ENCODE data around the gene NWD2.
"Not testable (repeated sequence)": the region's sequence is repeated elsewhere in the genome, so short reads cannot be mapped to it uniquely, and the experiment has no call there.

Gene NWD2

GRCh38 chr4:37244583-37245390 lies at the start of gene NWD2:
NWD2 (plus strand) TSS chr4:37244743; CDS start chr4:37245068, 325 bp downstream.
- no peak for DNase-seq (ENCODE audit: low read depth in 3 of 3)

- no peak for DNase-seq (ENCODE audit: low read depth in 3 of 3)
Measured at GRCh38 chr4:37197899-37198298, 46.6 kb upstream of the NWD2 start.

- not testable (repeated sequence) for DNase-seq (ENCODE audit: low read depth in 3 of 3)
Measured at GRCh38 chr4:37204740-37205139, 39.8 kb upstream of the NWD2 start.

- DNase-seq (ENCODE audit: low read depth in 3 of 3) = no peak
Measured at GRCh38 chr4:37216209-37216608, 28.3 kb upstream of the NWD2 start.

GRCh38 chr4:37219242-37219641 lies 25.3 kb upstream of the NWD2 start:
- DNase-seq (ENCODE audit: low read depth in 3 of 3) = no peak

- DNase-seq (ENCODE audit: low read depth in 3 of 3) = no peak
Measured at GRCh38 chr4:37219990-37220389, 24.6 kb upstream of the NWD2 start.

- DNase-seq (ENCODE audit: low read depth in 3 of 3) = no peak
Measured at GRCh38 chr4:37220685-37221084, 23.9 kb upstream of the NWD2 start.

- DNase-seq (ENCODE audit: low read depth in 3 of 3) = no peak
Measured at GRCh38 chr4:37223732-37224131, 20.8 kb upstream of the NWD2 start.

GRCh38 chr4:37224854-37225253 lies 19.7 kb upstream of the NWD2 start:
- DNase-seq (ENCODE audit: low read depth in 3 of 3) = no peak

GRCh38 chr4:37225778-37226177 lies 18.8 kb upstream of the NWD2 start:
- DNase-seq (ENCODE audit: low read depth in 3 of 3) = no peak

GRCh38 chr4:37232315-37232714 lies 12.2 kb upstream of the NWD2 start:
- DNase-seq (ENCODE audit: low read depth in 3 of 3) = no peak

GRCh38 chr4:37236165-37236564 lies 8.4 kb upstream of the NWD2 start:
- no peak for DNase-seq (ENCODE audit: low read depth in 3 of 3)

GRCh38 chr4:37241647-37242046 lies 2.9 kb upstream of the NWD2 start:
- DNase-seq (ENCODE audit: low read depth in 3 of 3) = no peak

GRCh38 chr4:37243051-37243450 lies 1.5 kb upstream of the NWD2 start:
- DNase-seq (ENCODE audit: low read depth in 3 of 3) = no peak

GRCh38 chr4:37243722-37244582 lies 591 bp upstream of the NWD2 start:
- DNase-seq (ENCODE audit: low read depth in 3 of 3) = no peak

GRCh38 chr4:37245391-37245954 lies 930 bp downstream of the NWD2 start:
- DNase-seq (ENCODE audit: low read depth in 3 of 3) = no peak

- no peak for DNase-seq (ENCODE audit: low read depth in 3 of 3)
Measured at GRCh38 chr4:37246891-37247290, 2.3 kb downstream of the NWD2 start.

- DNase-seq (ENCODE audit: low read depth in 3 of 3) = no peak
Measured at GRCh38 chr4:37258221-37258620, 13.7 kb downstream of the NWD2 start.

GRCh38 chr4:37268319-37268718 lies 23.8 kb downstream of the NWD2 start:
- DNase-seq (ENCODE audit: low read depth in 3 of 3) = no peak

- DNase-seq (ENCODE audit: low read depth in 3 of 3) = no peak
Measured at GRCh38 chr4:37279121-37279520, 34.6 kb downstream of the NWD2 start.

GRCh38 chr4:37279894-37280592 lies 35.5 kb downstream of the NWD2 start:
- no peak for DNase-seq (ENCODE audit: low read depth in 3 of 3)

- no peak for DNase-seq (ENCODE audit: low read depth in 3 of 3)
Measured at GRCh38 chr4:37299468-37299867, 54.9 kb downstream of the NWD2 start.

All from stimulated activated CD4-positive, alpha-beta T cell treated with anti-CD3 and anti-CD28 coated beads, TNF-alpha, amount 100 ng/mL, for 24 hours (primary cell).